Body of pancreas (tissue), 4 donors: Measurements from ENCODE around the gene TOP1. TPM values are rescaled to one million over a fixed set of nuclear protein-coding genes. Genes with fewer than 3 reads are reported as not detected.

Source experiments
- ATAC-seq: fragments of 150-250 bp; one replicate; pipeline ENCODE4 v1.9.1; 2016
- DNase-seq, 4 donors: peaks; one replicate each; pipeline ENCODE4 v3.0.0-alpha.2; 2019
- H3K27ac ChIP-seq, 4 donors: fragments of 200-600 bp; sonication (generic); 1 replicate in 3 of 4; 2 replicates in 1 of 4; pipeline versions ENCODE4 v1.5.1 to v1.6.1; 2016 to 2019; ENCODE audit warnings: mild to moderate bottlenecking in 1 of 4, mixed read lengths in 1 of 4, moderate library complexity in 1 of 4
- H3K27me3 ChIP-seq, 2 donors: fragments of 200-600 bp; sonication (generic); one replicate each; pipeline ENCODE4 v1.6.0; 2016; ENCODE audit warnings: mild to moderate bottlenecking in 1 of 2
- H3K36me3 ChIP-seq, 2 donors: fragments of 200-600 bp; sonication (generic); replicated peaks in 1 of 2; 2 replicates each; pipeline ENCODE4 v1.5.1; 2016; ENCODE audit warnings: low read depth in 2 of 2; ENCODE audit not compliant: insufficient read depth in 1 of 2
- H3K4me1 ChIP-seq: fragments of 200-600 bp; sonication (generic); one replicate; pipeline ENCODE4 v1.6.0; 2016
- H3K4me3 ChIP-seq, 2 donors: fragments of 200-600 bp; sonication (generic); 1 replicate in 1 of 2; 2 replicates in 1 of 2; pipeline ENCODE4 v1.5.1; 2016 to 2019
- H3K9me3 ChIP-seq, 3 donors: fragments of 200-600 bp; sonication (generic); 1 replicate in 2 of 3; 2 replicates in 1 of 3; pipeline ENCODE4 v1.5.1; 2016
- CTCF ChIP-seq, 7 experiments: fragments of 450-650 bp in 4 of 7; fragments of 200-600 bp in 3 of 7; sonication (generic) in 3 of 7; IDR thresholded peaks; one replicate each; pipeline ENCODE4 v1.5.1; 2016 to 2019; ENCODE audit warnings: antibody characterized with exemption in 7 of 7
- POLR2A ChIP-seq, 3 donors: fragments of 450-650 bp; IDR thresholded peaks; one replicate each; pipeline ENCODE4 v1.6.1; 2016; ENCODE audit warnings: antibody characterized with exemption in 3 of 3, mild to moderate bottlenecking in 2 of 3
- WGBS, 2 donors: methylation state at CpG; one replicate each; pipeline ENCODE4 v1.1.5; 2017; 5-methylcytosine and 5-hydroxymethylcytosine counted together
- intact Hi-C: fragments of 100-400 bp; cut with DNase I; formaldehyde crosslinking; loops from one replicate; pipeline ENCODE4 v1.15.1; 2023
- total RNA-seq, 2 donors: library from RNA; depleted of rRNA; stranded (reverse); fragments of >200 nt; gene quantifications; one replicate each; pipeline ENCODE4 v1.1.0, GENCODE V29; 2016

Gene TOP1
- total RNA-seq, 2 donors from 2014 or later: 12.2 to 18.5 TPM

GRCh38 chr20:41052742-41053419 is 24.3 kb downstream of the TOP1 start:
- no peak overlapping the region for H3K27ac ChIP-seq
- DNase-seq: peak in 1 of 4 donors; percentile 16
- 75 to 78% methylated on average over 6 of the region's 6 CpGs for WGBS, 2 donors
- intact Hi-C loops: no loop called here
- no peak for ATAC-seq
- no peaks in the 10 kb centered on the region for H3K27me3 ChIP-seq
- TF ChIP-seq POLR2A (IDR thresholded peaks at IDR 0.05): no peak
- TF ChIP-seq CTCF (IDR thresholded peaks at IDR 0.05): no peak
- no peaks in the 10 kb centered on the region for H3K36me3 ChIP-seq
- H3K4me3 ChIP-seq: no peak overlapping the region
- no peaks in the 10 kb centered on the region for H3K9me3 ChIP-seq
- H3K4me1 ChIP-seq: peaks cover 80% of the 10 kb centered on the region

- ATAC-seq (no peak), DNase-seq (no peak)
- intact Hi-C loops: no loop called here
- Histone ChIP-seq H3K9me3 (no peaks in the 10 kb centered on the region), H3K4me3 (no peak overlapping the region), H3K36me3 (no peaks in the 10 kb centered on the region), H3K27me3 (no peaks in the 10 kb centered on the region), H3K27ac (no peak overlapping the region), H3K4me1 (peaks cover 67% of the 10 kb centered on the region)
- TF ChIP-seq POLR2A (IDR thresholded peaks at IDR 0.05): no peak
- TF ChIP-seq CTCF (IDR thresholded peaks at IDR 0.05): no peak
- 92 to 94% methylated on average over 10 of the region's 10 CpGs for WGBS, 2 donors
Observed at GRCh38 chr20:41054070-41054846, 25.6 kb downstream of the TOP1 start.

DNA sequence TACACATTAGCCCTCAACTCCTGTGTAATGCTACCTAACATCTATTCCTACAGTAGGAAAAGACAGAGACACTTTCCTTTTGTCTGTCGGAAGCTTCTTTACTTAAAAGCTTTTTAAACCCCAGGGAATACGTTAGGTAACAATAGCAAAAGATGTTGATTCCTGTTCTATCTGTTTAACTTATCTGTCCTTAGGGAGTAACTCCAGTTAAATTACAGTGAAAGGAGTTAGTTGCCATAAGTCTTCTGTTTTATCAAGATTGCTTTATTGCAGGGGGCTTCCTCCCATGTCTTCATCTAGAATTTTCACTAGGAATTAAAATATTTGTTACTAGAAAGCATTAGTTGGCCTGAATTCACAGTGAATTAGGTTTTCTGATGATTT is 26.2 kb downstream of the TOP1 start:
- H3K4me3 ChIP-seq: no peak overlapping the region
- H3K27me3 ChIP-seq: no peaks in the 10 kb centered on the region
- 68 to 77% methylated on average over 2 of the region's 2 CpGs for WGBS, 2 donors
- TF ChIP-seq POLR2A (IDR thresholded peaks at IDR 0.05) (no peak), CTCF (IDR thresholded peaks at IDR 0.05) (no peak)
- ATAC-seq (no peak), DNase-seq (no peak)
- peaks cover 61% of the 10 kb centered on the region for H3K4me1 ChIP-seq
- H3K36me3 ChIP-seq: no peaks in the 10 kb centered on the region
- H3K9me3 ChIP-seq: no peaks in the 10 kb centered on the region
- no peak overlapping the region for H3K27ac ChIP-seq
- intact Hi-C loops: no loop called here

DNA sequence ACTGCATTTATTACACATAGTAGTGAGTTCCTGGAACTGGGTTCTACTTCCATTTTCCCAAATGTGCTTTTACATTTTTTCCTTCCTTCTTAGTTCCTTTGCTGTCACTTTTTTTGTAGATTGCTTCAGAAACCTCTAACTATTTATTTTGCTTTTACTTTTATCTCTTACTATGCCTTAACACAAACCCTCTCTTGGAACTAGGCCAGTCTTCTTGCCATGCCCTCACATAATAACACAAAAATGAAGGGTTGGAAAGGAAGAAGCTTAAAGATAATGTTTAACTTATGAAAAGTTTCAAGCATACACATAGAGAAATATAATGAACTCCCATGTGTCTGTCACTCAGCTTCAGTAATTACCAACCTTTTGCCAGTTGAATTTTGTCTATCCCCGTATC is 27.1 kb downstream of the TOP1 start:
- TF ChIP-seq CTCF (IDR thresholded peaks at IDR 0.05) (no peak), POLR2A (IDR thresholded peaks at IDR 0.05) (no peak)
- intact Hi-C loops: no loop called here
- no peak for ATAC-seq
- Histone ChIP-seq H3K27me3 (no peaks in the 10 kb centered on the region), H3K36me3 (no peaks in the 10 kb centered on the region), H3K9me3 (no peaks in the 10 kb centered on the region), H3K4me1 (peaks cover 53% of the 10 kb centered on the region), H3K4me3 (no peak overlapping the region), H3K27ac (no peak overlapping the region)
- no peak for DNase-seq
- 67 to 75% methylated on average over 1 of the region's 1 CpG for WGBS, 2 donors
